Esophagus muscularis mucosa (tissue), 4 donors: ENCODE measurements around the gene SND1. TPM values are rescaled to one million over a fixed set of nuclear protein-coding genes. Genes with fewer than 3 reads are reported as not detected.

Experiments used
- DNase-seq: peaks from one replicate; pipeline ENCODE4 v3.0.0-alpha.2; 2017; ENCODE audit errors: extremely low spot score
- H3K27ac ChIP-seq, 4 donors: fragments of 200-600 bp; sonication (generic); replicated peaks in 1 of 4; 1 replicate in 3 of 4; 2 replicates in 1 of 4; pipeline ENCODE4 v1.5.1; 2016 to 2019; ENCODE audit warnings: mild to moderate bottlenecking in 1 of 4
- H3K27me3 ChIP-seq, 4 donors: fragments of 200-600 bp; sonication (generic); one replicate each; pipeline versions ENCODE4 v1.5.1 to v1.6.0; 2016 to 2019
- H3K36me3 ChIP-seq, 4 donors: fragments of 200-600 bp; sonication (generic); one replicate each; pipeline ENCODE4 v1.5.1; 2016 to 2019
- H3K4me1 ChIP-seq, 4 donors: fragments of 200-600 bp; sonication (generic); one replicate each; pipeline ENCODE4 v1.5.1; 2016 to 2019
- H3K4me3 ChIP-seq, 4 donors: fragments of 200-600 bp; sonication (generic); 1 replicate in 2 of 4; 2 replicates in 2 of 4; pipeline ENCODE4 v1.5.1; 2016 to 2019; ENCODE audit warnings: mild to moderate bottlenecking in 4 of 4, moderate library complexity in 1 of 4
- H3K9me3 ChIP-seq, 4 donors: fragments of 200-600 bp; sonication (generic); 1 replicate in 3 of 4; 2 replicates in 1 of 4; pipeline ENCODE4 v1.5.1; 2016 to 2019
- CTCF ChIP-seq, 3 experiments: fragments of 200-600 bp in 2 of 3; fragments of 450-650 bp in 1 of 3; sonication (generic) in 2 of 3; IDR thresholded peaks; one replicate each; pipeline ENCODE4 v1.5.1; 2017 to 2019; ENCODE audit warnings: antibody characterized with exemption in 3 of 3, mild to moderate bottlenecking in 2 of 3, moderate library complexity in 1 of 3
- EP300 ChIP-seq: sonication (generic); formaldehyde crosslinking; IDR thresholded peaks from one replicate; pipeline ENCODE4 v1.6.1; 2017; ENCODE audit warnings: antibody characterized with exemption
- POLR2A ChIP-seq: fragments of 450-650 bp; IDR thresholded peaks from one replicate; pipeline ENCODE4 v1.6.1; 2017; ENCODE audit warnings: antibody characterized with exemption, moderate library complexity, mild to moderate bottlenecking, low read depth
- POLR2AphosphoS5 ChIP-seq, 2 donors: sonication (generic); formaldehyde crosslinking; IDR thresholded peaks; one replicate each; pipeline ENCODE4 v1.6.1; 2017; ENCODE audit warnings: antibody characterized with exemption in 2 of 2
- WGBS: methylation state at CpG from one replicate; pipeline ENCODE4 v1.1.5; 2018; 5-methylcytosine and 5-hydroxymethylcytosine counted together
- intact Hi-C: fragments of 100-400 bp; cut with DNase I; formaldehyde crosslinking; loops from one replicate; pipeline ENCODE4 v1.15.1; 2023
- total RNA-seq, 4 donors: library from RNA; depleted of rRNA; stranded (reverse); fragments of >200 nt; gene quantifications; one replicate each; pipeline versions ENCODE4 v1.1.0 to v1.2.1, GENCODE V29; 2016

SND1 gene
- total RNA-seq, 4 donors from 2014 or later: 71.4 to 91.2 (median 81.3) TPM

- H3K9me3 ChIP-seq: no peaks in the 10 kb centered on the region
- peaks cover 23 to 93% (median 68%) of the 10 kb centered on the region in 4 donors for H3K36me3 ChIP-seq
- 83% methylated on average over 7 of the region's 7 CpGs for WGBS
- H3K4me3 ChIP-seq: no peak overlapping the region
- H3K27ac ChIP-seq: no peak overlapping the region
- no peaks in the 10 kb centered on the region for H3K27me3 ChIP-seq
- intact Hi-C loops: no loop called here
- TF ChIP-seq POLR2AphosphoS5 (IDR thresholded peaks at IDR 0.05) (no peak), POLR2A (no peak)
- no peak for DNase-seq
- no peaks in the 10 kb centered on the region for H3K4me1 ChIP-seq
Observed at GRCh38 chr7:127702938-127703337, 50.9 kb downstream of the SND1 start.

- no peak for DNase-seq
- peaks cover 23 to 80% (median 59%) of the 10 kb centered on the region in 4 donors for H3K36me3 ChIP-seq
- peaks cover 0 to 4% (median 0%) of the 10 kb centered on the region in 4 donors for H3K4me1 ChIP-seq
- TF ChIP-seq EP300 (no peak), CTCF (IDR thresholded peaks at IDR 0.05) (no peak), POLR2A (no peak), POLR2AphosphoS5 (IDR thresholded peaks at IDR 0.05) (no peak)
- no peak overlapping the region for H3K4me3 ChIP-seq
- WGBS: 73% methylated on average over 1 of the region's 1 CpG
- no peaks in the 10 kb centered on the region for H3K9me3 ChIP-seq
- H3K27me3 ChIP-seq: no peaks in the 10 kb centered on the region
- H3K27ac ChIP-seq: no peak overlapping the region
- intact Hi-C loops: no loop called here
Observed at GRCh38 chr7:127704211-127704610, 52.2 kb downstream of the SND1 start.

- no peaks in the 10 kb centered on the region for H3K9me3 ChIP-seq
- intact Hi-C loops: loop anchor here (5.0 kb wide), 1 partner anchor 432 kb away; no protein-coding TSS in a partner anchor
- no peaks in the 10 kb centered on the region for H3K27me3 ChIP-seq
- peaks cover 0 to 4% (median 0%) of the 10 kb centered on the region in 4 donors for H3K4me1 ChIP-seq
- H3K4me3 ChIP-seq: no peak overlapping the region
- no peak for DNase-seq
- no peak overlapping the region for H3K27ac ChIP-seq
- no peak for TF ChIP-seq POLR2A
- TF ChIP-seq EP300: no peak
- TF ChIP-seq CTCF (IDR thresholded peaks at IDR 0.05): no peak
- TF ChIP-seq POLR2AphosphoS5 (IDR thresholded peaks at IDR 0.05): no peak
- peaks cover 23 to 80% (median 54%) of the 10 kb centered on the region in 4 donors for H3K36me3 ChIP-seq
- 97% methylated on average over 6 of the region's 6 CpGs for WGBS
Observed at GRCh38 chr7:127705461-127705959, 53.5 kb downstream of the SND1 start.

- intact Hi-C loops: loop anchor here (5.0 kb wide), 1 partner anchor 431 kb away; no protein-coding TSS in a partner anchor
- DNase-seq: no peak
- Histone ChIP-seq H3K27me3 (no peaks in the 10 kb centered on the region), H3K36me3 (peaks cover 26 to 74% (median 52%) of the 10 kb centered on the region in 4 donors), H3K9me3 (peaks cover 0 to 7% (median 3%) of the 10 kb centered on the region in 4 donors), H3K27ac (no peak overlapping the region), H3K4me1 (peaks cover 0 to 4% (median 0%) of the 10 kb centered on the region in 4 donors), H3K4me3 (no peak overlapping the region)
- no peak for TF ChIP-seq EP300
- no peak for TF ChIP-seq POLR2AphosphoS5 (IDR thresholded peaks at IDR 0.05)
- no peak for TF ChIP-seq CTCF (IDR thresholded peaks at IDR 0.05)
- TF ChIP-seq POLR2A: no peak
Observed at GRCh38 chr7:127706766-127707165, 54.8 kb downstream of the SND1 start.

GRCh38 chr7:127708201-127708600, 56.2 kb downstream of the SND1 start:
- Histone ChIP-seq H3K27ac (no peak overlapping the region), H3K4me3 (no peak overlapping the region), H3K36me3 (peaks cover 22 to 65% (median 40%) of the 10 kb centered on the region in 4 donors), H3K4me1 (peaks cover 0 to 4% (median 0%) of the 10 kb centered on the region in 4 donors), H3K9me3 (peaks cover 0 to 7% (median 3%) of the 10 kb centered on the region in 4 donors), H3K27me3 (no peaks in the 10 kb centered on the region)
- 75% methylated on average over 1 of the region's 1 CpG for WGBS
- intact Hi-C loops: loop anchor here (2.0 to 5.0 kb wide), 2 partner anchors 429 to 501 kb away; no protein-coding TSS in a partner anchor
- TF ChIP-seq CTCF (IDR thresholded peaks at IDR 0.05) (no peak), EP300 (no peak), POLR2A (no peak), POLR2AphosphoS5 (IDR thresholded peaks at IDR 0.05) (no peak)
- no peak for DNase-seq
